ENCODE measurements around the gene ATG7. TPM values are rescaled to one million over a fixed set of nuclear protein-coding genes. Genes with fewer than 3 reads are reported as not detected.

The ATG7 gene
- total RNA-seq, 1 experiment from 2014 or later: 29.3 TPM

GRCh38 chr3:11570251-11570650, 298.1 kb downstream of the ATG7 start:
- Histone ChIP-seq H3K9ac (ENCODE audit: low read length) (no peak overlapping the region), H3K27ac (ENCODE audit: low read depth, low read length) (no peak overlapping the region), H3K79me2 (ENCODE audit: insufficient read depth, low read length) (no peaks in the 10 kb centered on the region; the same call in 1 of the 2 replicates)

More at GRCh38 chr3:11570251-11570650, 298.1 kb downstream of the ATG7 start:
- Histone ChIP-seq H4K20me1 (ENCODE audit: insufficient read depth) (no peaks in the 10 kb centered on the region), H3K27me3 (ENCODE audit: insufficient read depth, low read length) (no peaks in the 10 kb centered on the region), H3K4me1 (ENCODE audit: control insufficient read depth in 1 of 2, insufficient read depth in 2 of 2, low read length in 2 of 2) (peaks cover 30 to 47% of the 10 kb centered on the region in 2 experiments), H3K4me2 (ENCODE audit: low read length) (peak overlapping the region; percentile 25; the same call in 1 of the 2 replicates), H3K9me3 (ENCODE audit: control insufficient read depth in 1 of 2, insufficient read depth in 1 of 2, low read depth in 1 of 2, low read length in 2 of 2) (no peaks in the 10 kb centered on the region), H3K36me3 (ENCODE audit: control insufficient read depth in 1 of 2, insufficient read depth in 2 of 2, low read length in 2 of 2) (no peaks in the 10 kb centered on the region), H3K4me3 (replicated peaks in 1 of 2; ENCODE audit: low read depth in 1 of 2, low read length in 2 of 2) (no peak overlapping the region), H3K9me2 (ENCODE audit: insufficient read depth) (no peaks in the 10 kb centered on the region), H2AFZ (ENCODE audit: low read depth, low read length, poor library complexity, severe bottlenecking) (no peak overlapping the region)
- no peak for ATAC-seq
- no TSS peak for BruUV-seq (replicated peaks)
- intact Hi-C loops (cut with micrococcal nuclease): no loop called here
- no peak for DNase-seq (ENCODE audit: low read depth, low spot score)
- POLR2A ChIA-PET: no interaction called here
- CTCF ChIA-PET: no interaction called here
- no peak for TF ChIP-seq SP1 (IDR thresholded peaks at IDR 0.05; ENCODE audit: low read depth)
- TF ChIP-seq EZH2 (IDR thresholded peaks at IDR 0.05): no peak
- TF ChIP-seq ZFX (IDR thresholded peaks at IDR 0.05): no peak
- TF ChIP-seq FOSL1 (IDR thresholded peaks at IDR 0.05; ENCODE audit: low read depth): no peak
- no peak for TF ChIP-seq ZNF274 (IDR thresholded peaks at IDR 0.05; ENCODE audit: low read depth, low read length)
- no peak for TF ChIP-seq SRF (IDR thresholded peaks at IDR 0.05; ENCODE audit: low read depth)
- TF ChIP-seq EGR1 (IDR thresholded peaks at IDR 0.05; ENCODE audit: low read depth): no peak
- no peak for TF ChIP-seq POLR2A (IDR thresholded peaks at IDR 0.05; ENCODE audit: borderline replicate concordance, extremely low read depth, insufficient read depth, insufficient read length)
- TF ChIP-seq JUND (IDR thresholded peaks at IDR 0.05): no peak
- TF ChIP-seq ZBTB33 (IDR thresholded peaks at IDR 0.05; ENCODE audit: extremely low read depth, insufficient replicate concordance, low read length): no peak
- no peak for TF ChIP-seq CTCF (IDR thresholded peaks at IDR 0.05 in 2 of 3, conservative IDR thresholded peaks at IDR 0.05 in 1 of 3; ENCODE audit: borderline replicate concordance in 1 of 3, insufficient read depth in 1 of 3, low read depth in 2 of 3, low read length in 2 of 3)
- no peak for TF ChIP-seq POLR2AphosphoS5 (IDR thresholded peaks at IDR 0.05; ENCODE audit: low read depth, low read length)
- no peak for TF ChIP-seq EZH2phosphoT487 (IDR thresholded peaks at IDR 0.05; ENCODE audit: borderline replicate concordance)
- no peak for TF ChIP-seq ATF3 (IDR thresholded peaks at IDR 0.05)
- TF ChIP-seq YY1 (IDR thresholded peaks at IDR 0.05; ENCODE audit: extremely low read depth, insufficient replicate concordance, low read depth, low read length): no peak
- RAD21 ChIA-PET (ENCODE audit: low non-redundant PET in 1 of 2, low total read pairs in 2 of 2, uncharacterized antibody in 2 of 2, unreplicated experiment in 2 of 2): no interaction called here

All from HCT116 (cell line).